GM18519 (cell line): Measurements from ENCODE around the gene G3BP2.
"Not testable (repeated sequence)": the region's sequence is repeated elsewhere in the genome, so short reads cannot be mapped to it uniquely, and the experiment has no call there.

Source experiments
- ATAC-seq: cut with Tn5 transposase; IDR thresholded peaks from one replicate; pipeline ENCODE4 v1.9.1; 2021; ENCODE audit warnings: mild to moderate bottlenecking, moderate library complexity; ENCODE audit not compliant: unreplicated experiment, low FRiP score

G3BP2 gene

DNA sequence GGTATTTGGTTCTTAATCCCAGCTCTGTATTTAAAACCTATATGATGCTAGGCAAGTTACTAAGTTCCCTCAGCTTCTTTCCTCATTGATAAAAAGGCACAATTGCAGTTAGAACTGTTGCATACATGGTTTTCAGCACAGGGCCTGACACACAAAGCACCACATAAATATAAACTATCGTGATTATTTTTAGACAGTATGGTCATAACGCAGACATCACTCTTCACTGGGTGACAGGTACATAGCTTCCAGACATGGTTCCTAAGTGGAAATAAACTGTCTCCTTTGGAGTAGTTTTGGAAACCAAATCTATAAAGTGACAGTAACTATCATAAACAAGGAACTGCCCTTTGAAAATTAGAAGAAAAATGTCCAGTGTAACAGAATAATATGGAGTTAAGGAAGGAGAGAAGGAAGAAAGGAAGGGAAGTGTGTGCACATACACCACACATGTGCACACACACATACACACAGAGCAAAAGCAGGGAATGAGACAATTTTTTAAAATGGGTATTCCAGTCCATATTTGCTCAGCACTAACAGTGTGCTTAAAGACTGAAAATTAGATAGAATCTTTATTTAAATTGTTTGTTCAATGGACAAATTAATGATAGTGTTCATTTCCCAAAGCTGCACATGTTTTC lies 12.5 kb upstream of the G3BP2 start:
- ATAC-seq, result no peak

DNA sequence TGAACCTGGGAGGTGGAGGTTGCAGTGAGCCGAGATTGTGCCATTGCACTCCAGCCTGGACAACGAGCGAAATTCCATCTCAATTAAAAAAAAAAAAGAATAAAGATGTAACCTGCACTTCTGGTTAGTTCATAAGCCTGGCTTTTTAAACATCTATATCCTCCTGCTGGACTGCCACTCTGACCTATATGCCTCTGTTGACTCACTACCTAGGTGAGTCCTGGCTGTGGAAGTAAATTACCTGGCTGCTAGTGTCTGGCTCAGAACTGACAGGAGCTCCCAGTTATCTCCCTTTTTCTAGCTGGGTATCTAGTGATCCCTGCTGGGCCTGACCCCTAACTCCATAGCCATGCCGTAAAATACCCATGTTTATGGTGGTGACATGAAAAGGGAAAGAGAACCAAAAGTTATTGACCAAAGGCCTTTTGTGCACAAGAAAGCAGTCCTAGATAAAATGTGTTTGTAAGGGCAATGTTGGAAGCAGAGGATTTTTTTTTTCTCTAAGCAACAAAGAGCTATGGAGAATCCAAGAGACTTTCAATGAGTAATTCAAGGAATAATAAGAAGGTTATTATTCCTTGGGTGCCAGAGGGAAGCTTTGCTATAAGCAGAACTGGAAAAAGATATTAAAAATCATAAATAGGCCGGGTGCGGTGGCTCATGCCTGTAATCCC lies 10.4 kb upstream of the G3BP2 start:
- no peak for ATAC-seq

DNA sequence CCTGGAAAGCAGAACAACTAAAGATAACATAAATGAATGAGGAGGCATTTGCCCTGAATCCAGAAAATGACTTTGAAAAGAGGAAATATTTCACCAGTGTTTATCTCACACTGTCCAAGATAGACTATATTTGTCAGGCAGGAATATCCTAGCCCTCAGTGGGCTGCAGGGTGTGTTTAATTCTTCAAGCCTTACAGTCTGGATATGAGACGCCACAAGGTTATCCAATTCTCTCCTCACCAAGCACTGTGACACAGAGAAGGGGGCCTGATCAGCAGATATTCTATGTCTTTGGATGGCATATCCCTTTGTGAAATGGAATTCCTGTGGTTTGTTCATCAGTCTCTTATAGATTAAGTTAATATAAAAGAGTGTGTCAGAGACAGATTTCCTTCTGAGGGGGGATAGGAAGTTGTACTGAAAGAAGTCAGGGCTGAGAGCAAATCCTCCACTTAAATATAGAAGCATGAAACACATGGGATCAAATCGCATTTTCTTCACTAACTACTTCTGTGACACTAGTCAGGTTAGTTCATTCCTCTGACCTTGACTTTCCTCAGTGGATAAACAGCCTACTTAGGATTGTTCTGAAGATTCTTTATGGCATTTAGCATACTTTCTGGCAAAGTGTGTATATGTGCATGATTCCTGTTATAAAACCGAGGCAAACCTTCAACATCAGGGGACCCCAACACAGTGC lies 6.8 kb upstream of the G3BP2 start:
- ATAC-seq, result no peak

DNA sequence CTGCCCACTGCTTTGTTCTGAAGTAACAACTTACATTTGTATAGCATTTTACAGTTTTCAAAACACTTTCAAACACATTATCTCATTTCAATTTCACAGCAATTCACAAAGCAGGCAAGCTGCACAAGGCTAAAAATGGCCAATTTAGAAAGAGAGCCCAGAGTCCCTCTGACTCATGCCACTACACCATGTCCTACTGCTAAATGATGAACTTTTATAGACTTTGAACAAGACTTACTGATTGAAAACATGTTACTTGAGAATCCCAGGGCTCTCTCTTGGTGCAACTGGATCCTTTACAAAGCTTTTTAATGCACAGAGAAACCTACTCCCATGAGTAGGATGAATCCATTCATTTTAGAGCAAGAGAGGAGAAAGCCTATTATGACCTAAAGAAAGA lies 5.8 kb upstream of the G3BP2 start:
- no peak for ATAC-seq

DNA sequence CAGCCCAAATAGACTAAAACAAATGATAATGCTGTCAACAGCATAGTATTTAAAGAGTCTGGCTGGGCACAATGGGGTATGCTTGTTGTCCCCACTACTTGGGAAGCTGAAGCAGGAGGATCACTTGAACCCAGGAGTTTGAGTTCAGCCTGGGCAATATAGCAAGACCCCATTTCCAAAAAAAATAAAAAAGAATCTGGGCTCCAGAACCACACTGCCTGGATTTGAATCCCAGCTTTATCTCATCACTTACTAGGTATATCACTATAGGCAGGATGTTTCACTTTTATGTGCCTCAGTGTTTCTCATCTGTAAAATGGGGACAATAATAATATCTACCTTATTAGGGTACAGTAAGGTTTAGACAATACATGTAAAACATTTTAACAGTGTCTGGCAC lies 5.3 kb upstream of the G3BP2 start:
- no peak for ATAC-seq

DNA sequence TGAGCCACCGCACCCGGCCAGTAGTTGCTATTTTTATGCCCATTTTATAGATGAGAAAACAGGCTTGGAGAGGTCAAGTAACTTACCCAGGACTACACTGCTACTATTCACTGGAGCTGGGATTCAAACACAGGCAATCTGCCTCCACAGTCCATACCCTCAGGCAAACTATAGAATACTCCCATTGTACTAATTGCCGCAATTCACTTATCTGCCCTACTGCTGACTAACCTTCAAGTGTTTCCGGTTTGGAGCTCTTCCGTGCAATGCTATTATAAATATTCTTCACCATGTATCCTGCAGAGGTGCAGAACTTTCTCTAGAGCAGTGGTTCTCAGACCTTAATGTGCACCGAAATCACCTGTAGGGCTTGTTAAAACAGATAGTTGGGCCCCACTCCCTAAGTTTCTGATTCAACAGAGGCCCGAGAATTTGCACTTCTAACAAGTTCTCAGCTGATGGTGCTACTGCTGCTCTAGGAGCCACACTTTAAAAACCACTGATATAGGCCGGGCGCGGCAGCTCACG lies 1.9 kb upstream of the G3BP2 start:
- no peak for ATAC-seq

DNA sequence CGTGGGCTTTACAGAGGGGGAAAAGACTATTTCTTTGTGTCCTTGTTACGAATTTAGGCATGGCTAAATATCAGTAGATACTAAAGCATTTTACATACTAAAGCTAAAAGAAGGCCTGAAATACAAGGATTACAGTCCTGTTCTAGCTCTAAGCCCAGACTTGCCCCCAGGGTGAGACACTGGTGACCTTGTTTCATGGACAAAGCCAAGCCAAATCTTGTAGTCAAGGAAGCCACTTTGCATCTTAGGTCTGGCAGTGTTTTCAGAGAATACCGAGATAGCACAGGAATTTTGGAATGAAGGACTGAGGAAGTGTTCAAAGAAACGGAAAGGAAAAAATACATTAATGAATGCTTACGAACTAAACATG lies 733 bp upstream of the G3BP2 start:
- ATAC-seq, result no peak

DNA sequence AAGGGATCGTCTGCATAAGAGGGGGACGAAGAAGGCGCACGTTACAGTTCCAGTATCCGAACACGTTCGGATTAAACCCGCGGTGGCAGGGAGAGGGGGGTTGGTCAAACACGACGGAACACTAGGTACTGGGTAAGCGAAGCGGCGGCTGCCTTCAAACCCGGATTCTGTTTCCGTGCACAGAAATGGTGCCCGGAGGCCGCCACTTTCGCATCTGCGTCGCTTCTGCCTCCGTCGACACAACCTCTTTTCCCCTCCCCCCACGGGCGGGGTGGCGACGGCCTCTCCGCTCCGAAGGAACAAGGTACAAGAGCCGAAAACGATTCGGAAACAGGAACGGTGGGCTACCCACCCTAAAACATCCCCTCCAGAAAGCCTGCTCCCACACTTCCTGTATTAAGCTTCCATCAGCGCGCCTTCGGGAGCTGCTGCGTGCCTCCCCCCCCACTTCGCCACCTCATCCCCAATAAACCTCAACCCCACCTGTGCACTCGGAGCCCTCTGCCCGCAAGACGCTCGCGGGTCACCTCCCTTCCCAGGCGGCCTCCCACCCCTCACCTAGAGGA lies 667 bp downstream of the G3BP2 start:
- no peak for ATAC-seq

DNA sequence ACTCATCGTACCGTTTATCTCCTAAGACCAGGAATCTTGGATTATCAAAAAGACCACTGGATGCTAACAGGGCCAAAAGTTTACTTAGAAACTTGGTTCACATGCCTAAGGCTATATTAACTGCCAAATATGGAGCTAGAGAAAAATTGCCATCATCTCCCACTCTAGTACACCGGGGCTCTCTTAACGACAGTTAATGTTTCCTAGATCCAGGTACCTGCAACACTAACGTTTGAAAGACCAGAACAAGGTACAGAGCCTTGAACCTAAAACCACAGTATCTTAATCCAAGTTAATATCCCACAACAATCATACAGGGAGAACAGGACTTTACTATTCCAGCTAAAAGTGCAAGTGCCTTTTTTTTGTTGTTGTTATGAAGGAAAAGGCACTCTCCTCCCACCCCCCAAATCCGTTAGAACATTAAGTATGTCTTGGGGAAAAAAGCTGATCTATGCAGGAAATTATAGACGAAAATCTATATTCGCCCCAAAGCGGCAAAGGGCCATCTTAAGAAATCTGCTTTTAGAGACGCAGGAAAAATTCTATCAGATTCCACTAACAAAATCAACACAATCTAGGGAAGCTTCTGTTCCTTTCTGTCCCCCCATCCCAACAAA lies 1.3 kb downstream of the G3BP2 start:
- ATAC-seq, result no peak

DNA sequence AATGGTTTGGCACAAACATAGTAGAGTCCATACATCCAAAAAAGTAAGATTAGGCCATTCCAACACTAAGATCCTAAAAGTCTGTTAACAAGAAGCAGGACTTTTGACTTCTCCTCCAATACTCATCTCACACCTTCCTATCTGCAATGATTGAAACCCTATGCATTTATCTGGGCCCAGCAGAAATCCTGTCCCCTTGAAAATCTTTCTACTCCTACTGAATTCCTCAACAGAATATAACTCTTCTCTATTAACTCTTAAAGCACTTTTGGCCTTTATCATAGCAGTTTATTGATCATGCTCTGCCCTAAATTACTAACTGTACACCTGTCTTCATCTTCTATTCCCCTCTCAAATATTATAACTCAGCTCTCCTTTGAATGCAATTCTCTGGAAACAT lies 4.6 kb downstream of the G3BP2 start:
- ATAC-seq, result no peak

DNA sequence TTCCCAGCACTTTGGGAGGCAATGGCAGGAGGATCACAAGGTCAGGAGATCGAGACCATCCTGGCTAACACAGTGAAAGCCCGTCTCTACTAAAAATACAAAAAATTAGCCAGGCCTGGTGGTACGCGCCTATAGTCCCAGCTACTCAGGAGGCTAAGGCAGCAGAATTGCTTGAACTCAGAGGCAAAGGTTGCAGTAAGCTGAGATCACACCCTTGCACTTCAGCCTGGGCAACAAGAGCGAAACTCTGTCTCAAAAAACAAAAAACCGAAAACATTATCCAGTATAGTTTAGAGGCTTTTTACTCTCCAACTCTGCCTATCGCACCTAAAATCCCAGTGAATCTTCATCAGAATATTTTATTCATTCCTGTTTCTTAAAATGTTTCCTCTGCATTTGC lies 5.6 kb downstream of the G3BP2 start:
- ATAC-seq, result not testable (repeated sequence)

DNA sequence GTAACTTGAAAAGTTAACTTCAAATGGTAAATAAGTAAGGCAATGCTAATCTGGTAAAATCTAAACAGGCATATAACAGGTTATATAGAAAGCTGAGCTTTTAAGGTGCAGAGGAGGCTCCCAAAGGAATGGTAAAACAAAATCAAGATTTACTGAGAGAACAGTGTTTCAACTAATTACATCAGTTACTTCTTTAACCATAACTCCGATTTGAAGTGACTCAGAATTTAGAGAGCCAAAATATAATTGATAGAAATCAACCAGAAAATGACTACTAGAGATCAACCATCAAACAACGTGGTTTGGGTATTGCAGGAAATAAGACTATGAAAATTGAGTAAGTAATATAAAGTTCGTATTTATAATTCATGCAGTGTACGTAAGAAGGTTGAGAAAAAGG lies 6.9 kb downstream of the G3BP2 start:
- ATAC-seq, result no peak

DNA sequence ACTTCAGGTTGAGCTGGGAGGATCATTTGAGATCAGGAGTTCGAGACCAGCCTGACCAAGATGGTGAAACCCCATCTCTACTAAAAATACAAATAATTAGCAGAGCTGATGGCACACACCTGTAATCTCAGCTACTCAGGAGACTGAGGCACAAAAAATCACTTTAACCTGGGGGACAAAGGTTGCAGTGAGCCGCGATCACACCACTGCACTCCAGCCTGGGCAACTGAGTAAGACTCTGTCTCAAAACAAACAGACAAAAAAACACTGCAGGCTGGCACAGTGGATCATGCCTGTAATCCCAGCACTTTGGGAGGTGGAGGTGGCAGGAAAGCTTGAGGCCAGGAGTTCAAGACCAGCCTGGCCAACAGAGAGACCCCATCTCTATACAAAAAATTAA lies 8.6 kb downstream of the G3BP2 start:
- ATAC-seq, result not testable (repeated sequence)

DNA sequence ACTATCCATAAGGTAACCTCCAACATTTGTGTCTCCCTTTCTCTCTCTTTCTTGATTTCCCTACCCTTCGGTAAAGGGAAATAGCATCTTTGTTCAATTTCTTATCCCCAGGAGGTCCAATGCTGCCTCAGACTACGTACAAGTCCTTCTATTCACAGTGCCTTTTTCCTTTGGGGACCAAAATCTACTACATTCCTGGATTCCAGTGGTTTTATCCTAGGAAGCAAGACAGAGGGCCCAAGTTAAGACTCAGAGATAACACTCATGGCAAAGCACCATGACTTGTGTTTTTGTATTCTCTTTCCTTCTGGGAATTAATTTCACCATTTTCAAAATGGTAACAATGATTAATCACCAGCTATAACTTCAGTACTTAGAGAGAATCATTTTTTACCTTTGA lies 10.6 kb downstream of the G3BP2 start:
- ATAC-seq, result no peak

DNA sequence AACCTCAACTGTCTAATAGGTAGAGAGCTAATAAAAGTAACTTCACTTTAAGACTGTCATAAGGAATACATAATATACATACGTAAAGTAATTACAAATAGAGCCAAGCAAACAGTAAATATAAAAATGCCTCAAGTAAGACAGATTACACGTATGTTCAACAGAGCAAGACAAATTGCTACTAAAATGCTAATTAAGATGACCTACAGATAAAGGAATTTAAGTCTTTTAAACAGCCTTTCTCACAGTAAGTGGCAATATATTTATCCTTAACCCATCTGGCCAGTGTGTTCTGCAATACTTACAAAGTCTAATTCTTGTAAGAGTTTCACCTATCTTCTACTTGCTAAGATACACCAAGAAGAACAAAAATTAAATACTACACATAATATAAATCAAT lies 12.7 kb downstream of the G3BP2 start:
- no peak for ATAC-seq

DNA sequence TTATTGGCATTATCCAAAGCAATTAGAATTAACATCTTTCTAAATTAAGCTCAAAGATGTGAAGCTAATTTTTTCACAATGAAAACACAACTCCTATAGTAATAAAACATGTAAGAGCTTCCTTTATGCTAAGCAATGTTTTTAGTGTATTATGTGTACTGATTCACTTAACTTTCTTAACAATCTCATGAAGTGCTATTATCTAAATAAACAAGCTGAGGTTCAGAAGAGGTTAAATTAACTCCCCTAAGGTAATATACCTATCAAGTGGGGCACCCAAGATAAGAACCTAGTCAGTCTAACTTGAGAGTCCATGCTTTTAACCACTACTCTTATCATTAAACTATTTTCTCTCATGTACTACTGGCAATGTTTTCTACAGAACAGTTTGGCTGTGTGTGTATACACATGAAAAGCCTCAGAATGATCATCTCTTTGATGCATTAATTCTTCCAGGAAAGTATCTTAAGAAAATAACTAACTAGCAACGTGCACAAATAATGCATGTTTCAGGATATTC lies 13.6 kb downstream of the G3BP2 start:
- no peak for ATAC-seq

DNA sequence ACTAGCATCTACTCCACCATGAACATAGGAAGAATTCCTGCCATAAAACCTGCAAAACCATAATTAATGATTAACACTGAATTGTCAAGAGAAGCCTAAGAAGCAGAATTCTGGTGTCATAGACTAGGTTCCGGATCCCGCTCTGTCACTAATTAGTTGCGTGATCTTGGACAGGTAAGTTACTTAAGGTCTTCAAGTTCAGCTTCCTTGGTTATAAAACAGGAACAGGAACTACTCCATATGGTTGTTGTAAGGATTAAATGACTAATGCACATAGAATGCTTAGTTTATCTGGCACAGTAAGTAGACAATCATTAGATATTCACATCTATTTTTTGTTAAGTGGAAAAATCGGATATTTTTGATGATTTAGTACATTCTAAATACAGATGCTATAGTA lies 14.3 kb downstream of the G3BP2 start:
- ATAC-seq, result no peak

DNA sequence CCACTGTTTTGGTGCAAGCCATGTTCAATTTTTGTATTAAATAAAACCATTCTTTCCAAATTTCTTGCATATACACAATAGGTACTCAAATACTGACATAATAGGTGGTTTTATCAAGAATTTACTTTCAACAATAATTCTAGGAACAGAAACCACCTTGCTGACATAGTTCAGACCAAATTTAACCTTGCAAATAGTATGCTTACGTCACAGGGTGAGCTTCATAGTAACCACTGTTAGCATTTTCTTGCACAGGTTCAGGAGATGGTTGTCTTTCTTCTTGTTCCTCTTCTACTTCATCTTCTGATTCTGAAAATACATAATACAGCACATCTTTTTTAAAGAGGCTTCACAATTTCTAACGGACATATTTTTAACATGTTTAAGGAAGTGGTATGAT lies 17.6 kb downstream of the G3BP2 start:
- ATAC-seq, result no peak

DNA sequence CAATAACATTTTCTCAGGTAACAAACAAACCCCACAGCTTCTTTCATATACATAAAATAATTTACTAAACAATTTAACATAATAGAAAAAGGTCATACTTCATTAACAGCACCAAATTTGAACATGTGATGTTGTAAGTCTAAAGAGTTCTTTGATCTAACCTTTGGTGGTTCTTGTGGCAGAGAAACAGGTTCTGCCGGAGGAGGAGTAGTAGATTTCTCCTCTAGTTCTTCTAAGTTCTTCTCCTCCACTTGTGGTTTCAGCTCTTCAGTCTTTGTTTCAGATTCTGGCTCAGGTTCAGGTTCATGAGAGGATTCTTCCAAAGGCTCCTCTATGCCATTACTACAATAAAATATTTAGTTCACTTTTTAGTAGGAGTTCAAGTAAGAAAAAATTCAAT lies 18.3 kb downstream of the G3BP2 start:
- ATAC-seq, result no peak

DNA sequence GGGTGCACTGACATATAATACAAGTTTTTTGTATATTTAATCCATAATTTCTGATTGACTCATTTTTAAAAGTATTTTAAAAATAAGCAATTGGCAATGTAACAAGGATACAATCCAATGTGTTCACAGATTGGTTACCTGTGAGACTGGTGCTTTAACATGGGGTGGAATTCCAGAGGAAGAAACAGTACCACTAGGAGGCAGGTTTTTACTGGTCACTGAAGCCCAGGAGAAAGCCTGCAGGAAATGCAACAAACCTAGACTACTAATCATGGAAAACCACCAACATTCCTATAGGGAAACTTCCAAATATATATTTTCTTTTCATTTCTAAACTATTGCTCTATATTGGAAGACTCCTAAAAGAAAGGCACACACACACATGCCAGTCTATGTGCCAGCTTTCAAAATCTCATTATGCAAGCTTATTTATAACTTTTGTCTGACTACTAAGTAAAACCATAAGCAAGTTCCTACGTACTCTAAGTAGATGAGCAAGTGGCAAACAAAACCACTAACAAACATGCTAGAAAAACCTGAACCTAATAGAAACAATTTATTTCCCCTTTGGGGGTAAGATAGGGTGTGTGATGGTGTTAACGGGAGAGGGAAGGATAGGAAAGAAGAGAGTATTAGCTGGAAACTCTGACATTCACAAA lies 19.2 kb downstream of the G3BP2 start:
- no peak for ATAC-seq
